Astrocyte (in vitro differentiated cells and primary cell): ENCODE results near the gene NEIL3. TPM values are rescaled to one million over a fixed set of nuclear protein-coding genes. Genes with fewer than 3 reads are reported as not detected.
A peak's percentile ranks its signal among the peaks of the same experiment; 100 is the strongest.

Experiments
- DNase-seq: peaks from one replicate; pipeline ENCODE4 v3.0.0-alpha.2; 2010; ENCODE audit warnings: low read depth
- FAIRE-seq: peaks from 2 replicates; lab custom pipeline; 2011; peaks lifted over from hg19 to GRCh38; lab: Jason Lieb, UNC
- H2AFZ ChIP-seq: 2 replicates; pipeline ENCODE4 v1.6.0; 2012; ENCODE audit warnings: low read depth, low read length, inconsistent platforms
- H3K27ac ChIP-seq: 2 replicates; pipeline ENCODE4 v1.5.1; 2011; ENCODE audit warnings: low read depth, low read length, inconsistent platforms
- H3K27me3 ChIP-seq: 2 replicates; pipeline ENCODE4 v1.6.0; 2011; ENCODE audit warnings: low read length, inconsistent platforms; ENCODE audit not compliant: insufficient read depth
- H3K36me3 ChIP-seq: 2 replicates; pipeline ENCODE4 v1.5.1; 2011; ENCODE audit warnings: low read length, inconsistent platforms; ENCODE audit not compliant: insufficient read depth
- H3K4me1 ChIP-seq: 2 replicates; pipeline ENCODE4 v1.5.1; 2011; ENCODE audit warnings: low read length, inconsistent platforms; ENCODE audit not compliant: insufficient read depth
- H3K4me2 ChIP-seq: 2 replicates; pipeline ENCODE4 v1.6.0; 2012; ENCODE audit warnings: low read length, inconsistent platforms
- H3K4me3 ChIP-seq: 2 replicates; pipeline ENCODE4 v1.5.1; 2011; ENCODE audit warnings: low read depth, mild to moderate bottlenecking, low read length, inconsistent platforms; ENCODE audit not compliant: insufficient read depth
- H3K79me2 ChIP-seq: 2 replicates; pipeline ENCODE4 v1.6.0; 2012; ENCODE audit warnings: mild to moderate bottlenecking, low read length, inconsistent platforms; ENCODE audit not compliant: insufficient read depth
- H3K9ac ChIP-seq: 2 replicates; pipeline ENCODE4 v1.6.0; 2012; ENCODE audit warnings: mild to moderate bottlenecking, low read length, inconsistent platforms
- H3K9me3 ChIP-seq: 2 replicates; pipeline ENCODE4 v1.5.1; 2012; ENCODE audit warnings: low read depth, mild to moderate bottlenecking, low read length, inconsistent platforms; ENCODE audit not compliant: insufficient read depth
- H4K20me1 ChIP-seq: 2 replicates; pipeline ENCODE4 v1.6.0; 2012; ENCODE audit warnings: low read length, inconsistent platforms; ENCODE audit not compliant: insufficient read depth
- H3K27ac Mint-ChIP-seq: one replicate; pipeline ENCODE4 v1.8.0; 2021; ENCODE audit warnings: mild to moderate bottlenecking, mixed read lengths; ENCODE audit not compliant: unreplicated experiment
- H3K27me3 Mint-ChIP-seq: one replicate; pipeline ENCODE4 v1.8.0; 2021; ENCODE audit warnings: low read depth, mixed read lengths; ENCODE audit not compliant: unreplicated experiment
- H3K36me3 Mint-ChIP-seq: one replicate; pipeline ENCODE4 v1.8.0; 2021; ENCODE audit warnings: low read depth, mixed read lengths; ENCODE audit not compliant: unreplicated experiment
- H3K4me1 Mint-ChIP-seq: one replicate; pipeline ENCODE4 v1.8.0; 2021; ENCODE audit warnings: low read depth, mixed read lengths; ENCODE audit not compliant: unreplicated experiment
- H3K4me3 Mint-ChIP-seq: one replicate; pipeline ENCODE4 v1.8.0; 2021; ENCODE audit warnings: mild to moderate bottlenecking, moderate library complexity, mixed read lengths; ENCODE audit not compliant: unreplicated experiment
- H3K9me3 Mint-ChIP-seq: one replicate; pipeline ENCODE4 v1.8.0; 2021; ENCODE audit warnings: mild to moderate bottlenecking, mixed read lengths; ENCODE audit not compliant: unreplicated experiment
- CTCF ChIP-seq: IDR thresholded peaks from 2 replicates; pipeline ENCODE4 v1.5.1; 2011; ENCODE audit warnings: low read depth, mild to moderate bottlenecking, inconsistent platforms, low read length, moderate library complexity; ENCODE audit not compliant: insufficient read depth
- EZH2 ChIP-seq: IDR thresholded peaks from 2 replicates; pipeline ENCODE4 v1.6.1; 2012; ENCODE audit warnings: mild to moderate bottlenecking, low read length, inconsistent platforms; ENCODE audit not compliant: insufficient read depth
- total RNA-seq: library from RNA; stranded (reverse); gene quantifications from 2 replicates; pipeline ENCODE4 v1.2.1, GENCODE V29; 2021

The NEIL3 gene
- total RNA-seq, 1 donor from 2014 or later = 0.91 TPM

- H3K4me2 ChIP-seq = no peak overlapping the region
- Mint-ChIP-seq H3K9me3 (no peaks in the 10 kb centered on the region), H3K27me3 (no peaks in the 10 kb centered on the region), H3K4me1 (peaks cover 2% of the 10 kb centered on the region), H3K4me3 (no peak overlapping the region), H3K36me3 (no peaks in the 10 kb centered on the region), H3K27ac (no peak overlapping the region)
- H3K27me3 ChIP-seq = no peaks in the 10 kb centered on the region
- H3K9me3 ChIP-seq = no peaks in the 10 kb centered on the region
- H3K4me1 ChIP-seq = no peaks in the 10 kb centered on the region
- TF ChIP-seq CTCF (no peak), EZH2 (no peak)
- no peak overlapping the region for H3K4me3 ChIP-seq
- FAIRE-seq (no peak), DNase-seq (no peak)
- H3K36me3 ChIP-seq = no peaks in the 10 kb centered on the region
- H3K27ac ChIP-seq = no peak overlapping the region
- no peak overlapping the region for H3K9ac ChIP-seq
- H4K20me1 ChIP-seq = no peaks in the 10 kb centered on the region
- H2AFZ ChIP-seq = no peak overlapping the region
- no peaks in the 10 kb centered on the region for H3K79me2 ChIP-seq
Measured at GRCh38 chr4:177381762-177382310, 72.2 kb downstream of the NEIL3 start.

- Mint-ChIP-seq H3K27me3 (no peaks in the 10 kb centered on the region), H3K27ac (no peak overlapping the region), H3K4me3 (no peak overlapping the region), H3K36me3 (no peaks in the 10 kb centered on the region), H3K4me1 (peaks cover 3% of the 10 kb centered on the region), H3K9me3 (no peaks in the 10 kb centered on the region)
- no peaks in the 10 kb centered on the region for H3K36me3 ChIP-seq
- no peak overlapping the region for H3K9ac ChIP-seq
- no peaks in the 10 kb centered on the region for H3K27me3 ChIP-seq
- no peaks in the 10 kb centered on the region for H3K79me2 ChIP-seq
- TF ChIP-seq CTCF (no peak), EZH2 (no peak)
- FAIRE-seq (no peak), DNase-seq (no peak)
- H3K4me2 ChIP-seq = no peak overlapping the region
- no peak overlapping the region for H3K4me3 ChIP-seq
- H2AFZ ChIP-seq = no peak overlapping the region
- no peaks in the 10 kb centered on the region for H4K20me1 ChIP-seq
- no peak overlapping the region for H3K27ac ChIP-seq
- no peaks in the 10 kb centered on the region for H3K4me1 ChIP-seq
- H3K9me3 ChIP-seq = no peaks in the 10 kb centered on the region
Measured at GRCh38 chr4:177384856-177385397, 75.3 kb downstream of the NEIL3 start.

GRCh38 chr4:177385576-177386277 lies 76.1 kb downstream of the NEIL3 start:
- Mint-ChIP-seq H3K4me1 (peaks cover 6% of the 10 kb centered on the region), H3K4me3 (no peak overlapping the region), H3K9me3 (no peaks in the 10 kb centered on the region), H3K27ac (no peak overlapping the region), H3K36me3 (no peaks in the 10 kb centered on the region), H3K27me3 (no peaks in the 10 kb centered on the region)
- Histone ChIP-seq H2AFZ (no peak overlapping the region), H3K4me3 (no peak overlapping the region), H4K20me1 (no peaks in the 10 kb centered on the region), H3K9me3 (no peaks in the 10 kb centered on the region), H3K4me1 (no peaks in the 10 kb centered on the region), H3K4me2 (no peak overlapping the region), H3K36me3 (no peaks in the 10 kb centered on the region), H3K27ac (no peak overlapping the region), H3K27me3 (no peaks in the 10 kb centered on the region), H3K9ac (no peak overlapping the region), H3K79me2 (no peaks in the 10 kb centered on the region)
- TF ChIP-seq EZH2 (no peak), CTCF (no peak)
- FAIRE-seq = no peak
- peak; percentile 14 for DNase-seq
